ENCODE results near the gene ACKR3.

ACKR3 gene

DNA sequence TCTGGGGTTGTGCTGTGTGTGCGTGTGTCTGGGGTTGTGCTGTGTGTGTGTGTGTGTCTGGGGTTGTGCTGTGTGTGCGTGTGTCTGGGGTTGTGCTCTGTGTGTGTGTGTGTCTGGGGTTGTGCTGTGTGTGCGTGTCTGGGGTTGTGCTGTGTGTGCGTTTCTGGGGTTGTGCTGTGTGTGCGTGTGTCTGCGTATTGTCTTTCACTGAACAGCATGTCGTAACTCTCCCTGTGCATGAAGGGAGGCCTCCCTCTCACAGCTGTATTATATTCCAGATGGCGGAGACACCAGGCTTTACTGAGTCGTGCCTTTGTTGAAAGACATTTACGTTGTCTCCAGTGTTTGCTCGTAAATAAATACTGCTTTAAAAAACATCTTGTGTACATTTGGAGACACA lies 5.9 kb downstream of the ACKR3 start:
- ChIA-PET CTCF (no interaction called here), POLR2A (ENCODE audit: low non-redundant PET) (no interaction called here)
- TF ChIP-seq CTCF (conservative IDR thresholded peaks at IDR 0.05; ENCODE audit: low read depth): no peak
- no peak for DNase-seq (ENCODE audit: low spot score)
- no peak overlapping the region for H3K27ac ChIP-seq

DNA sequence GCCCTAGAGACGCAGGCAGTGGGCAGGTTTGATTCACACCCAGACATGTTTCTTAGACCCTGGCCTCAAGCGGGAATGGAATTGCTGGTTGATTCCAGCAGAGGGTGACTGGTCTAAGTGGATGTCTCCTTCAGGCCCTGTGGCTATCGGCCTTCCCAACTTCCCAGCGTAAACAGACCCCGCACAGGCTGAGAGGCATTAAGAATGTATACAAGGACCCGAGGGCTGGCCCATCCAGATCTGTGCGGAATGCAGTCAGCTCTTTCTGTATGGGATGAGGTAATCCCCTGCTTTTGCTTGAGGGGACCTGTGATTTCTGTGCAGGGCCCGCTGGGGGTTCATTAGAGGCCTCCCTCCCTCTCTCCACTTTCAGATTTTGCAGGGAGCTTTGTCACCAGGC lies 6.5 kb downstream of the ACKR3 start:
- ChIA-PET CTCF (no interaction called here), POLR2A (ENCODE audit: low non-redundant PET) (no interaction called here)

DNA sequence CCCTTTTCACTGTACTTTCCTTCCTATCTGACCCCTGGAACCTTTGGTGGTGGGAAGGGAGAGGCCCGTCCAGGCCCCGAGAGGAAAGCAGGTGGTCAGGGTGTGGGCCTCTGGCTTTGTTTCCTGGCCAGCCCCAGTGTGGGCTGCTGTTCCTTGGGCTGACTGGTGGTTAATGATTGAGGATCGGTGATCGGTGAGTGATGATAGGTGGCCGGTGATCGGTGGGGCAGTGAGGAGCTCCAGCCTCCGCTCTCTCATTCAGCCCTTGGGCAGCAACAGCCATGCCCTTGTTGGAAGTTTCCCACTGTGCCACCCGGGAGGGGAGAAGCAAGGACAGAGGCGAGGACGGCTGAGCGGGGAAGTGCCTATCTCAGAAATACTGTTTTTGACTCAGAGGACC lies 7.3 kb downstream of the ACKR3 start:
- TF ChIP-seq CTCF (conservative IDR thresholded peaks at IDR 0.05; ENCODE audit: low read depth): no peak
- H3K27ac ChIP-seq: no peak overlapping the region
- no peak for DNase-seq (ENCODE audit: low spot score)
- CTCF ChIA-PET: interaction anchor here (0.6 kb wide), 1 partner anchor 24 kb away, joined by 3 read pairs; no protein-coding TSS in a partner anchor
- POLR2A ChIA-PET (ENCODE audit: low non-redundant PET): no interaction called here

More for the DNA sequence above, 6.5 kb downstream of the ACKR3 start:
- DNase-seq (ENCODE audit: low spot score): no peak
- no peak overlapping the region for H3K27ac ChIP-seq
- TF ChIP-seq CTCF (conservative IDR thresholded peaks at IDR 0.05; ENCODE audit: low read depth): no peak

GRCh38 chr2:236577481-236578410 lies 8.1 kb downstream of the ACKR3 start:
- ChIA-PET POLR2A (ENCODE audit: low non-redundant PET) (no interaction called here), CTCF (interaction anchor here (0.5 to 0.9 kb wide), 4 partner anchors 8 to 1856 kb away, joined by 3 to 4 read pairs (median 3); partner anchors contain the start of gene ACKR3)
- H3K27ac ChIP-seq: no peak overlapping the region
- no peak for TF ChIP-seq CTCF (conservative IDR thresholded peaks at IDR 0.05; ENCODE audit: low read depth)
- no peak for DNase-seq (ENCODE audit: low spot score)

DNA sequence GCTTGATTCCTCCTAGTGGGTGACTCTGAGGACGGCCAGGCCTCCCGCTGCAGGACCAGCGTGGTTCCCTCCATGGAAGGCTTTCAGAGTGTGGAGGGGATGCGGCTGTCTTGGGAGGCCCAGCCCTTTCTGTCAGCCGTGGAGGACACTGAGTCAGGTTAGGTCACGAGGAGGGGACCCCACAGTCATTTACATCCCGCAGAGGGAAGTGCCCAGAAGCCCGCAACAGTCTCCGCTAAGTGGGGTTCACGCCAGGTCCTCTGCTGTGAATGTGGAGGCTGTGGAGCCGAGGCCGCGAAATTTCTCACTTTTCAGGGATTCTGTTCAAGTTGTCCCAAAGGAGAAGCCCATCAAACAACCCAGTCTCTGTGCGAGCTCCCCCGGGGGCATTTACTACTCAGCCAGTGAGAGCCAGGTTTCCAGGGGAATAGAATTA lies 8.8 kb downstream of the ACKR3 start:
- H3K27ac ChIP-seq: no peak overlapping the region
- TF ChIP-seq CTCF (conservative IDR thresholded peaks at IDR 0.05; ENCODE audit: low read depth): no peak
- ChIA-PET CTCF (interaction anchor here (0.9 kb wide), 1 partner anchor 234 kb away, joined by 3 read pairs; no protein-coding TSS in a partner anchor), POLR2A (ENCODE audit: low non-redundant PET) (no interaction called here)
- no peak for DNase-seq (ENCODE audit: low spot score)

GRCh38 chr2:236579048-236579745 lies 9.6 kb downstream of the ACKR3 start:
- no peak for TF ChIP-seq CTCF (conservative IDR thresholded peaks at IDR 0.05; ENCODE audit: low read depth)
- POLR2A ChIA-PET (ENCODE audit: low non-redundant PET): no interaction called here
- no peak for DNase-seq (ENCODE audit: low spot score)
- no peak overlapping the region for H3K27ac ChIP-seq
- CTCF ChIA-PET: interaction anchor here (0.6 kb wide), 1 partner anchor 23 kb away, joined by 3 read pairs; no protein-coding TSS in a partner anchor
